Right hindlimb (tissue), 1 donor: ENCODE measurements around the gene NPHS1.
A peak's percentile ranks its signal among the peaks of the same experiment; 100 is the strongest.
"Not testable (repeated sequence)": the region's sequence is repeated elsewhere in the genome, so short reads cannot be mapped to it uniquely, and the experiment has no call there.

ENCODE experiments used
- DNase-seq: peaks from one replicate; pipeline ENCODE4 v3.0.0-alpha.2; 2018

The NPHS1 gene, protein sequence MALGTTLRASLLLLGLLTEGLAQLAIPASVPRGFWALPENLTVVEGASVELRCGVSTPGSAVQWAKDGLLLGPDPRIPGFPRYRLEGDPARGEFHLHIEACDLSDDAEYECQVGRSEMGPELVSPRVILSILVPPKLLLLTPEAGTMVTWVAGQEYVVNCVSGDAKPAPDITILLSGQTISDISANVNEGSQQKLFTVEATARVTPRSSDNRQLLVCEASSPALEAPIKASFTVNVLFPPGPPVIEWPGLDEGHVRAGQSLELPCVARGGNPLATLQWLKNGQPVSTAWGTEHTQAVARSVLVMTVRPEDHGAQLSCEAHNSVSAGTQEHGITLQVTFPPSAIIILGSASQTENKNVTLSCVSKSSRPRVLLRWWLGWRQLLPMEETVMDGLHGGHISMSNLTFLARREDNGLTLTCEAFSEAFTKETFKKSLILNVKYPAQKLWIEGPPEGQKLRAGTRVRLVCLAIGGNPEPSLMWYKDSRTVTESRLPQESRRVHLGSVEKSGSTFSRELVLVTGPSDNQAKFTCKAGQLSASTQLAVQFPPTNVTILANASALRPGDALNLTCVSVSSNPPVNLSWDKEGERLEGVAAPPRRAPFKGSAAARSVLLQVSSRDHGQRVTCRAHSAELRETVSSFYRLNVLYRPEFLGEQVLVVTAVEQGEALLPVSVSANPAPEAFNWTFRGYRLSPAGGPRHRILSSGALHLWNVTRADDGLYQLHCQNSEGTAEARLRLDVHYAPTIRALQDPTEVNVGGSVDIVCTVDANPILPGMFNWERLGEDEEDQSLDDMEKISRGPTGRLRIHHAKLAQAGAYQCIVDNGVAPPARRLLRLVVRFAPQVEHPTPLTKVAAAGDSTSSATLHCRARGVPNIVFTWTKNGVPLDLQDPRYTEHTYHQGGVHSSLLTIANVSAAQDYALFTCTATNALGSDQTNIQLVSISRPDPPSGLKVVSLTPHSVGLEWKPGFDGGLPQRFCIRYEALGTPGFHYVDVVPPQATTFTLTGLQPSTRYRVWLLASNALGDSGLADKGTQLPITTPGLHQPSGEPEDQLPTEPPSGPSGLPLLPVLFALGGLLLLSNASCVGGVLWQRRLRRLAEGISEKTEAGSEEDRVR (N-terminal part only)

DNA sequence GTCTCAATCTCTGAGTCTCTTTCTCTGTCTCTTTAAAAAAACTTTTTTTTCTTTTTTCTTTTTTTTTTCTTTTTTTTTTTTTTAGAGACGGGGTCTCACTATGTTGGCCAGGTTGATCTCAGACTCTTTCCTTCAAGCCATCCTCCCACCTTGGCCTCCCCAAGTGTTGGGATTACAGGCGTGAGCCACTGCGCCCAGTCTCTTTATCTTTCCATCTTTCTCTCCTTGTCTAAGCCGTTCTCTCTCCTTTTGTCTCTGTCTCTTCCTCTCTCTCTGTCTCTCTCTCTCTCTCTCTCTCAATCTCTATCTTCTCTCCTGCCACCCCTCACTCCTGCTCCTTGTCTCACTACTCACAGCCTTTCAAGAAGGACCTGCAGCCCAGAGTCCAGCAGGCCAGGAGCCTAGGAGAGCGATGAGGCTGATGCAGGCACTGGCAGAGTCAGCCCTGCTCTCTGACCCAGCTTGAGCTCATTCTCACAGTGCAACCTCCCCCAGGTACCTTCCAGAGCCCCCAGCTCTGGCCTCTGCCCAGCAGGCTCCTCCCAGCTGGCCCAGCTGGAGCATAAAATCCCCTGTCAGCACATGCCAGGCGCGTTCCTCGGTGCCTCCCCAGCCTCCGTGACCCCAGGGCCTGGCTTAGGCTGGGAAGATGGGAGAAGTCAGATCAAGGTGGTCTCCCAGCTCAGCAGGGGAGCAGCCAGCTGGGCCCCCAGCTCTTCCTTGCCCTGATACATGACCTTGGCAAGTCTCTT lies at the start of gene NPHS1:
TSS of gene NPHS1 (minus strand) at position 476 of the 752 bp plus-strand sequence. CDS start 667 bp downstream, outside the sequence.
- no peak for DNase-seq

DNA sequence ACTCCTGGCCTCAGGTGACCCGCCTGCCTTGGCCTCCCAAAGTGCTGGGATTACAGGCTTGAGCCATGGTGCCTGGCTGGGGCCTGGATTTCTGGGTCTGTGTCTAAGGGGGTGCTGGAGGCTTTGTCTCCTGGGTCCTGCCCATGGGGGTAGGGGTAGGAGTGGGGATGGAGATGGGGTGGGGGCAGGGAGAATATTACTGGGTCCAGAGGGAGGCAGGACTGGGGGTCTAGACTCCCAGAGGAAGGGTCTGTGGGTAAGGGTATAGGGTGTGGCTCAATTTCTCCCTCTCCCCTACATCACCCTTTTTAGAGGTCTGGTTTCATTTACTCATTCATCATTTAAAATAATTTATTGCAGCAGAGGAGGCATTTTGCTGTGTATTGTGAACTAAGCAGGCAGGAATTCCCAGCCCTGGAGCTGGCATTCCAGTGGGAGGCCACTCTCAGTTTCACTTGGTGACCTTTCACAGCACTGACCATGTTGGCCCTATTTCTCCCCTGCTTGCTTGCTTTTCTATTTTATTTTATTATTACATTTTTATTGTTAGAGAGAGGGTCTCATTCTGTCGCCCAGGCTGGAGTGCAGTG lies 48.8 kb upstream of the NPHS1 start:
- DNase-seq = no peak

DNA sequence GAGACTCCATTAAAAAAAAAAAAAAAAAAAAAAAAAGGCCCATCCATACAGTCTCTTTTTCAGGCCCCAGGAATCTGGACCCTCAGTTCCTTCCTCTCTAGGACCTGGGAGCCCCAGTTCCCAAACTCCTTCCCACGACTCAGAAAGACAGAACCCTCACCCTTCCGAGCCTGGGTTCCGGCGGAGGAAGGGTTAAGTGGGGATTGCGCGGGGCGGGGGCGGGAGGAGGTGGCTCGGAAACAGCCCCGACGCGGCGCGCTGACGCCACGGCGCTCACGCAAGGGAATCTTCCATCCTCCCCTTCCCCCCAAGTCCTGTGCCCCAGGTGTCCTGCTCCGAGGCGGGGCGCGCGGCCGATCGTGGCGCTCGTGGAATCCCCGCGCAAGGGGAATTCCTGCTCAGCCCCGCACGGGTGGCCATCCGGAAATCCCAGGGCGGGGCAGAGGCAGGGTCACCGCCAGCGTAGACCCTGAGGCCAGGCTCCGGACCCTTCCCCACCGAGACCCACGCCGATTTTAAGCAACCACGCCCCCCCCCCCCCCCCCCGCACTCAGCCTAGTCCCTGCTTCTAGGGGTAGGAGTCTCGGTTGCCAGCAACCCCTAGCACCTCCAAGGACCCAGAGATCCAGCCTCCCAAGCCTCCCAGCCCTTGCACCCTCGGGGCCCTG lies 47.4 kb upstream of the NPHS1 start:
- DNase-seq = peak; percentile 87

DNA sequence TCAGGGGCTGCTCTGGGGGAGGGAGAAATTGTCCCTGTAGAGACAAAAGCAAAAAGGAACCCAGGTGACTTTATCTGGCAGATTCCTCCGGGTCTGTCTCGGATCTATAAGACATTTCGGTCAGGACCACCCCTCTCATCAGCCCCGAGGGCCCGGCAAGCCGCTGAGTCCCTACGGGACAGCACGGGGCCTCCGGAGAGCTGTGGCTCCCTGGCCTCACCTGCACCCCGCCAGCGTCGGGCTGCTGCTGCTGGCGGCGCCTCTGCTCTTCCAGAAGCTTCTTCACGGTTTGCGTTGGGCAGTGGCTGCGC lies 46.1 kb upstream of the NPHS1 start:
- no peak for DNase-seq

DNA sequence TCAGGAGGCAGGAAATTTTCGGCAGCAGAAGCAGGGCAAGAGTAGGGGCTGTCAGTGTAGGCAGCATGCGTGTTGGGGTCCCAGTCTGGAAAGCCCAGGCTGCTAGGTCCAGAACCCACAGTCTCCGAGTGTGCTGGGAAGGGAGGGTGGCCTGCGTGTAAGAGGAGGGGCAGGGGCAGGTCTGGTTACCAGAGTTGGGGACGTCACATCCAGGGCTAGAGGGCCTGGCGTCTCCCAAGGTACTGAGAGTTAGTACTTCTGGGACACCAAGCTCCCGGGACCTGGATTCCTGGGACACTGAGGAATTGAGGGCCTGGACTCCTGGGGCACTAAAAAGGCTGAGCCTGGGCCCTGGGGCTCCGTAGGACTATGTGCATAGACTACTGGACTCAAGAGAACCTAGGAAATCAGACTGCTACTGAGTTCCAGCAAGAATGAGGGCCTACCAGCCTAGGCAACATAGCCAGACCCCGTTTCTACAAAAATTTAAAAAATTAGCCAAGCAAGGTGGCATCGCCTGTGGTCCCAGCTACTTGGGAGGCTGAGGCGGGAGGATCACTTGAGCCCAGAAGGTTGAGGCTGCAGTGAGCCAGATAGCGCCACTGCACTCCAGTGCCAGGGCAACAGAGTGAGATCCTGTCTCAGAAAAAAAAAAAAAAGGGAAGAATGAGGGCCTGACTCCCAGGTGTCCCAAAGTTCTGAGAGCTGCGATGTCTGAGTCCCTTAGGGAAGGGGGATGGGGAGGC lies 45.6 kb upstream of the NPHS1 start:
- no peak for DNase-seq

DNA sequence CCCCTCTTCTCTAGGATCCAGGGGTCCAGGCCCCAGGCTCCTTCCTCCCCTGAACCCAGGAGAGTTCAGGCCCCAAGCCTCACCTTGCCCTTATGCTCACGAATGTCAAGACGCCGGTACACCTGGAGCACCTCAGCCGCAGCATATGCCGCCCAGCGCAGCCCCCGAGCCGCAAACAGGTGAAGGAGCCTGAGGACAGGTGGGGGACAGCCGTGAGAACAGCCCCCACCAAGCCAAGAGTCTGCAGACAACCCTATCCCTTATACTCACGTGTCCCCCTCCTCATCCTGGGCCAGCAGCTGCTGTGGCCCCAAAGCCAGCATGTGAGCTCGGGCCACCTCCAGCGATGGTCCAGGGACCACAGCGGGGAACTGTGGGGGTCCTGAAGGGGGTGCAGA lies 44.3 kb upstream of the NPHS1 start:
- DNase-seq = no peak

DNA sequence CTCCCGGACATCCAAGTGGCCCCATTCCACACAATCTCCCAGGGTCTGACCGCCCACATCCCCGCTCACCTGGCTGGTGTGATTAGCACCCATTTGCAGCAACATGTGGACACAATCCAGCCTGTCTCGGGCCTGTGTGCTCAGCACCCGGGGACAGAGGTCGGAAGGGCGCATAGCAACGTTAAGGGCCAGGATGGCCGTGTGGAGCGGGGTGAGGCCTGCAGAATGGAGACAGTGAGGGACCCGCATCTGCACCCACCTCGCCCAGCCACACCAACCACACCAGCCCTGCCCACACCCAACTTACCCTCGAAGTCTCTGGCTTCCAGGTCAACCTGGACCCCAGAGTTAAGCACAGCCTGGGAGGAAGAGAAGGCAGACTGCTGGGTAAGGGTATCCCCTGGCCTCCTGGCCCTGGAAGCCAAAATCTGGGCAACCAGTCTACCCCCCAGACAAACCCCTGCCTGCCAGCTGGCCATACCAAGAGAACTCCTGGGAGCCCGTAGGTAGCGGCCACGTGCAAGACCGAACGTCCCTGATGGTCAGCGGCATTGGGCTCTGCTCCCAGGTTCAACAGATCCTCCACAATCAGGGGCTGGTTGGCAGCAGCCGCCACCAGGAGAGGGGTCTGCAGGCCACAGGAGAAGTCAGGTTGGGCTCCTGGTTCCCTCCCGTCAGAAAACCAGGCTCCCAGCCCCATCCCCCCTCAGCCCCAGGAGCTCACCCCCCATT lies 43.8 kb upstream of the NPHS1 start:
- no peak for DNase-seq

DNA sequence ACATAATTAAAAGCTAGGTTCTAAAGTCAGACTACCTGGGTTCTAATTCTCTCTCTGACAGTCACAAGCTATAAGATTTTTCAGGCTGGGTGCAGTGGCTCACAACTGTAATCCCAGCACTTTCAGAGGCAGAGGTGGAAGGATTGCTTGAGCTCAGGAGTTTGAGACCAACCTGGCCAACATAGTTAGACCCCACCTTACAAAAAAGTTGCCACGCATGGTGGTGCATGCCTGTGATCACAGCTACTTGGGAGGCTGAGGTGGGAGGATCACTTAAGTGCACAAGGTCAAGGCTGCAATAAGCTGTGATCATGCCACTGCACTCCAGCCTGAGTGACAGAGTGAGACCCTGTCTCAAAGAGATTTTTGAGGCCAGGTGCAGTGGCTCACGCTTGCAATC lies 42.0 kb upstream of the NPHS1 start:
- DNase-seq = no peak

DNA sequence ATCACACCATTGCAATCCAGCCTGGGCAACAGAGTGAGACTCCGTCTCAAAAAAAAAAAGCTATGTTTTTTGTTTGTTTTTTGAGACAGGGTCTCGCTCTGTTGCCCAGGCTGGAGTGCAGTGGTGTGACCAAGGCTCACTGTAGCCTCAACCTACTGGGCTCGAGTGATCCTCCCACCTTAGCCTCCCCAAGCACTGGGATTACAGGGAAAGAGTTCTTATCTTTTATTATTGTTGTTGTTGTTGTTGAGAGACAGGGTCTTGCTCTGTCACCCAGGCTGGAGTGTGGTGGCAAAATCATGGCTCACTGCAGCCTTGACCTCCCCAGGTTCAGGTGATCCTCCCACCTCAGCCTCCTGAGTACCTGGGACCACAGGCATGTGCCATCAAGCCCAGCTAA lies 39.5 kb upstream of the NPHS1 start:
- DNase-seq = not testable (repeated sequence)

DNA sequence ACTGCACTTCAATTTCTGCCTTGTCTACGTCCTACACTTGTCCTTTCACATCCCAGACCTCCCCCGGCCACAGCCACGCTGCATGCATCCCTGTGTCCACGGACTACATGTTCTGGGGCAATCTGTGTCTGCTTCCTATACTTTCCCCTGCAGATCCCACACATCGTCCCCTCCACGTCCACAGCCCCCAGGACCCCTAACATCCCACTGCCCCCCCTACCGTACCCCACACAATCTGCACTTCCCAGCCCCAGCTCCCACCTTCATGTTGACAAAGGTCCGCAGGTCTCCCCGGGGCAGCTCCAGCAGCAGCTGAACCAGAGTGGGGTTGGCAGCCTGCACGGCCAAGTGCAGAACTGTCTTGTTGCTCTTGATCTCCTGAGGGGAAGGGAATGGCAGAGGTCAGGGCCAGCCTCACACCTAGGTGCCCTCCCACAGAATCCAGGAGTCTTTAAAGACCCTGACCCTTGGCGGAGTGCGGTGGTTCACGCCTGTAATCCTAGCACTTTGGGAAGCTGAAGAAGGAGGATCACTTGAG lies 37.9 kb upstream of the NPHS1 start:
- DNase-seq = no peak

DNA sequence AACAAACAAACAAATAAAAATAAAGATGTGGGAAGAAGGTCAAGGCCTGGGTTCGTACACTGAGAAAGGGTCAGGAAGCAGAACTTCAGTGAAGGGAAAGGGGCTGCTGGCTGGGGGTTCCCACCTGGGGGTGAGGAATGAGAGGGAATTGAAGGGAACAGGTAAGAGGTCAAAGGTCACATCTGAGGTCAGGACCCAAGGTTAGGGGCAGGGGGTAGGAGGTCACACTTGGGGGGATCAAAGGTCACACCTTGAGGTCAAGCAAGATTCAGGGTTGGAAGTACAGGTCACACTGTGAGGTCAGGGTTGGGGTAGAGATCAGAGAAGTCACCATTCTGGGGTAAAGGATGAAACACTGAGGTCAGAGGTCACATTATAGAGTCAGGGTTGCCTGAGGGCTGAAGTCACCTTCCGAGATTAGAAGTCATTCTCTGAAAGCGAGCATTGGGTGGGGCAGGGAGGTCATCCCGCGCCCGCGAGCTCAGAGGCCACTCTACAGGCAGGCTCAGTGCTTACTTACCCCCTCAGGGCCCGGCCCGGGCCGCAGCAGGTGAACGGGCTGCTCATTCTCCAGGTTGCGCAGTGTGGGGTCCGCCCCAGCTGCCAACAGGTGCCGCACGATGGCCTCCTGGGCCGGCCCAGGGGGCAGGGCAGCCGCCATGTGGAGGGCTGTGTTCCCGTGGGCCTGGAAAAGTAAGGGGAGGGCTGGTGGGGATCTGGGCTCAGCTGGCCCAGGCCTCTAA lies 37.2 kb upstream of the NPHS1 start:
- no peak for DNase-seq

DNA sequence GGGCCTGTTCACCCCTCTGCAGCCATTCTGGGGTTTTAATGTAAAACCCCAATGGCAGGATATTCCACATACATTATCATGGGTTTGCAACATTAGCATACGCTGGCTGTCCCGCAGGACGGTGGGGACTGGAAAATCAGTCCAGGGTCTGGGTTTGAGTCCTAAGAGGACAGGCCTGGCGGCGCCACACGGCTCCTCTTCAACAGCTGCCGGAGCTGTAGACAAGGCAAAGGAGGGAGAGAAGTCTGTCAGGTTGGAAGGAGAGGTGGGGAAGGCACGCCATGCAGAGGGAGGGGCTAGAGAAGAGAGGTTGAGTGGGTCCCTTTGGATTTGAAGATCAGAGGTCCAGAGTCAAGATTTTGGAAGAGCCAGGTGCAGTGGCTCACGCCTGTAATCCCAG lies 36.1 kb upstream of the NPHS1 start:
- no peak for DNase-seq

DNA sequence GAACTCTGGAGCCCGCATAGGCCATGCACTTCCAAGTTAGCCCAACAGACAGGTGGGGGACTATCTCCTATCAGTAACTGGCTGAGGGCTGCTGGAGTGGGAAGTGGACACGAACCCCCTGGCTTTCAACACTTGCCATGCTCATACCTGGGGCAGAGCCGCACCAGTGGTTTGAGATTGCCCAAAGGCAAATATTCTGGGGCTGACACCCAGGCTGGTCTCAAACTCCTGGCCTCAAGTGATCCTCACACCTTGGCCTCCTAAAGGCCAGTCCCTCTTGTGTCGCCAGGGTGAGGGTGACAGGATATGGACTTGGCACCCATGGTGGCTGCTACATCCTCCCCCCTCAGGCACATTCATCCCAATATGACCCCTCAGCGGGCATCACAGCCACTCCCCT lies 34.9 kb upstream of the NPHS1 start:
- no peak for DNase-seq

DNA sequence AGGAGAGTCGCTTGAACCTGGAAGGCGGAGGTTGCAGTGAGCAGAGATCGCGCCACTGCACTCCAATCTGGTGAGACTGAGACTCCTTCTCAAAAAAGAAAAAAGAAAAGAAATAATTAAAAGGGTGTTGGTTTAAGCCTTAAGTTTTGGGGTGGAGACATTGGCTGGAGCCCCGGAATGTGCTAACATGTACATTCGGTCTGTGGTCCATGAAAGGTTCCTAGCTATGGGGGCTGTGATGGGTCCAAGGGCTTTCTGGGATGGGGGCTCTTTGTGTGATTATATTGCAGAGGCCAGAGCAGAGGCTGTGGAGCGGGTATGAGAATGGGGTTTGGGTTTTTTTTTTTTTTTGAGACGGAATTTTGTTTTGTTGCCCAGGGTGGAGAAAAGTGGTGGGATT lies 33.6 kb upstream of the NPHS1 start:
- DNase-seq = no peak

DNA sequence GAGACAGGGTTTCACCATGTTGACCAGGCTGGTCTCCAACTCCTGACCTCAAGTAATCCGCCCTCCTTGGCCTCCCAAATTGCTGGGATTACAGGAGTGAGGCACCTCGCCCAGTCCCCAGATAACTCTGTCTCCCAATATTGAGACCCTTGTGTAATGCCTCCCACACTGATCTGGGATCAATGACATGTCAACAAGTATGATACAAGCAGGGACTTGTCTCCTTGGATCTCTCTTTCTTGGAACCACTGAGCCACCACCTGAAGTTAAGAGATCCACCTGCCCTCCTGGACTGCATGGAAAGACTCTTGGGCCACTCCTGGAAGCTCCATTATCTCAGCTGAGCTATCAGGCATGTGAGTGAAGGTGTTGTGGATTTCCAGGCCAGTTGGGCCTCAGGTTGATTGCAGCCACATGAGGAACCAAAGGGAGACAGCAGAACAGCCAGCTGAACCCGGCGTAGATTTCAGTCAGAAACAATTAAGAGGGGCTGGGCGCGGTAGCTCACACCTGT lies 33.0 kb upstream of the NPHS1 start:
- no peak for DNase-seq

DNA sequence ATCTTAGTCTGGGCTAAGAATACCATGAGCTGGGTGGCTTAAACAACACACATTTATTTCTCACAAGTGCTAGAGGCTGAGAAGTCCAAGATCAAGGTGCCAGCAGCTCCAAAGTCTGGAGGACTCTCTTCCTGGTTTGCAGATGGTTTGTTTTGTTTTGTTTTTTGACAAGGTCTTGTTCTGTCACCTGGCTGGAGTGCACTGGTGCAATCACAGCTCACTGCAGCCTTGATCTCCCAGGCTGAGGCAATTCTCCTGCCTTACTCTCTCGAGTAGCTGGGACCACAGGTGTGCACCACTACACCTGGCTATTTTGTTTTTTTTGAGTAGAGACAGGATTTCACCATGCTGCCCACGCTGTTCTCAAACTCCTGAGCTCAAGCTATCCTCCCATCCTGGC lies 31.6 kb upstream of the NPHS1 start:
- DNase-seq = no peak

DNA sequence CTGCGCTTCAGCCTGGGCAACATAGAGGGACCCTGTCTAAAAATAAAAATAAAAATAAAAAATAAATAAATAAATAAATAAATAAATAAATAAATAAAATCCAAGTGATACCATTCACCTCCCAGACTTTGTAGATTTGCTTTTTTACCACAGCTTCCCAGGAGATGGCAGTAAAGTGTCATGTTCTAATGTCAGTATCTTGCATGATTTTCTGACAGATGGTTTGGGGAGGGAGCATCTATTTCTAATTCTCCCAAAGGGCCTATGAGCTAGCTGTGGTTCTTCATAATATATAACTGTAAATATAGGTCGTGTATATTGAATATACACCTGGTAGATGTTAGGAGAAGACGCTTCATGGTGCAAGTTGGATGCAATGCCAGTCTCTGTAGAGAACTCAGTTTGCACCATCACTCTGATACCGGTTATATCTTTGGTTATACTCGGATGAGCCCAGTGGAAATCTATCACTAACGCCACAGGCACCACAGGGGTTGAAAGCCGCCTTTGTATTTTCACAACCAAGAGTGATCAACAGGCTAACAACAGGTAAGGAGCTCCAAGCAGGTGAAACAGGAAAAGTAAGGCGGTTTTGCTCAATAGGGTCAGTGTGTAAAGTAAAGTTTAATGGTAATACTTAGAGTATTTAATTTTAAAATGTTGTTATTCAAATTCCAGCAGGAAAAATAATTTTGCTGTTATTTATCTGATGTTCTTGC lies 30.0 kb upstream of the NPHS1 start:
- DNase-seq = peak; percentile 44

DNA sequence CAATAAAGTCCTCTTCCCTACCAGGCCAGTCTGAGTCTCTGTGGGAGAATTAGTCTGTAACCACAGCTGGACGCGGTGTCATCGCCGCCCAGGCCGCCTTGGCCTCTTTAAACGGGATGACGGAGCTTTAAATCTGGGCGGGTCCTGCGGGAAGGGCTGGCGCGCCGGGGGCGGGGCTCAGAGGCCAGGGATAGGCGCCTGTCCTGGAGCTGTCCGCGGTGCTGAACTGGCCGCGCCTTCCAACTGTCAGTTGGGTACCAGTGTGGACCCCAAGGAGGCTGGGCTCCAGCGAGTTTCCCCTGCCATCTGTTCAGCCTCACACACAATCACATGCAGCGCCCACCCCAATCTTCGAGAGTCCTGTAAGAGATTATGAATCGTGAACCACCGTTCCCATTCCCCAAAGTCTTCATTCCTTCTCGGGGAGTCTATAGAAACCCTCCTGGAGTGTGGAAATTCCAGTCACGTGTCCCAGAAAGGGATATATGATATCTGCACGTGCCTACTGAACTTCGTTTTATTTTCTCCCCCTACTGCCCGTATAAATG lies 27.5 kb upstream of the NPHS1 start:
- DNase-seq = peak; percentile 90
